Measurements from ENCODE around the gene RNF169. TPM values are rescaled to one million over a fixed set of nuclear protein-coding genes. Genes with fewer than 3 reads are reported as not detected.

RNF169 gene
- total and polyA plus RNA-seq, 9 donors = 7.1 to 26.1 (median 21.9) TPM

DNA sequence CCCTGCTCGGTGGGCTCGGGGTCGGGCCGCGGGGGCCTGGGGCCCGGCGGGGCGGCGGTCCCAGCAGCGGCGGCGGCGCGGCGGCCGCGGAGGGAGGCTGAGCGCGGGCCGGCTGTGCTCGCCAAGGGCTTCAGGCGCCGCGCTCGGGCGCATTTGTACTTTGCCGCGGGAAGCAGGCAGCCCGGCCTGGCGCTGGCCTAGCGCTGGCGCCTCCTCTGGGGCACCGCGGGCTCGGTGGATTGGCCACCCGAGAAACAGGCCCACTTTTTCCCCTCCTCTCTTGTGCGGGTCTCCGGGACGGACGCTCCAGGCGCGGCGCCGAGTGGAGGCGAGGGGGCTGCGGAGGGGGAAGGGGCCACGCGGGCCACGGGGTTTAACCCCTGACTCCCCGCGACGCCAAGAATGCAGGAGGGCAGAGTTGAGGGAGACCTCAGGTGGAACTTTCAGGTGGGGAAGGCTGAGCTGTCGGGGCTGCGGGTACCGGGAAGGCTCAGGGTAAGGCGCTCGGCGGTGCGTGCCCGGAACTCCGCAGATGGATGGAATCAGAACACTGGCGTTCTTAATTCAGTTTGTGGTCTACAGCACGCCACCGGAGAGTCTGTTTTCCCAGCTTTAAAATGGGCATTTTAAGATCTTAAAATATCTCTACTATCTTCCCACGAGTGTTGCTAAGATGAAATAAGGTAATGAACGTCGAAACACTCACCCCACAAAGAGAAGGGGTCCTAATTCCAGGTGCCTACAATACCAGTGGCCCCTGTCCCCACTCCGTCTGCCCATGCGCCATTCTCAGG is 17.2 kb upstream of the RNF169 start, which contains the start of gene CHRDL2:
TSS of gene CHRDL2 (minus strand) at position 126 of the 794 bp plus-strand sequence. CDS start 538 bp downstream, outside the sequence.
- Histone ChIP-seq H3K9me3 (no peaks in the 10 kb centered on the region), H3K4me3 (peak within 1 kb of the TSS; percentile 40), H3K36me3 (no peaks in the 10 kb centered on the region), H3K4me1 (ENCODE audit: insufficient read depth) (no peaks in the 10 kb centered on the region), H3K27me3 (no peaks in the 10 kb centered on the region), H3K27ac (no peak within 1 kb of the TSS)
- WGBS, 3 donors = 7 to 16% (median 13%) methylated on average over 44 to 69 of the region's 69 CpGs
- no peak for DNase-seq
- intact Hi-C loops (cut with DNase I) = loop anchor here in 1 of 4 donors (10.0 kb wide), 1 partner anchor 127 kb away; no protein-coding TSS in a partner anchor
- TF ChIP-seq EP300 (IDR thresholded peaks at IDR 0.05) (no peak), POLR2A (IDR thresholded peaks at IDR 0.05) (no peak)
- TF ChIP-seq, protein P1, sequence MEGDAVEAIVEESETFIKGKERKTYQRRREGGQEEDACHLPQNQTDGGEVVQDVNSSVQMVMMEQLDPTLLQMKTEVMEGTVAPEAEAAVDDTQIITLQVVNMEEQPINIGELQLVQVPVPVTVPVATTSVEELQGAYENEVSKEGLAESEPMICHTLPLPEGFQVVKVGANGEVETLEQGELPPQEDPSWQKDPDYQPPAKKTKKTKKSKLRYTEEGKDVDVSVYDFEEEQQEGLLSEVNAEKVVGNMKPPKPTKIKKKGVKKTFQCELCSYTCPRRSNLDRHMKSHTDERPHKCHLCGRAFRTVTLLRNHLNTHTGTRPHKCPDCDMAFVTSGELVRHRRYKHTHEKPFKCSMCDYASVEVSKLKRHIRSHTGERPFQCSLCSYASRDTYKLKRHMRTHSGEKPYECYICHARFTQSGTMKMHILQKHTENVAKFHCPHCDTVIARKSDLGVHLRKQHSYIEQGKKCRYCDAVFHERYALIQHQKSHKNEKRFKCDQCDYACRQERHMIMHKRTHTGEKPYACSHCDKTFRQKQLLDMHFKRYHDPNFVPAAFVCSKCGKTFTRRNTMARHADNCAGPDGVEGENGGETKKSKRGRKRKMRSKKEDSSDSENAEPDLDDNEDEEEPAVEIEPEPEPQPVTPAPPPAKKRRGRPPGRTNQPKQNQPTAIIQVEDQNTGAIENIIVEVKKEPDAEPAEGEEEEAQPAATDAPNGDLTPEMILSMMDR (IDR thresholded peaks at IDR 0.05) = no peak

DNA sequence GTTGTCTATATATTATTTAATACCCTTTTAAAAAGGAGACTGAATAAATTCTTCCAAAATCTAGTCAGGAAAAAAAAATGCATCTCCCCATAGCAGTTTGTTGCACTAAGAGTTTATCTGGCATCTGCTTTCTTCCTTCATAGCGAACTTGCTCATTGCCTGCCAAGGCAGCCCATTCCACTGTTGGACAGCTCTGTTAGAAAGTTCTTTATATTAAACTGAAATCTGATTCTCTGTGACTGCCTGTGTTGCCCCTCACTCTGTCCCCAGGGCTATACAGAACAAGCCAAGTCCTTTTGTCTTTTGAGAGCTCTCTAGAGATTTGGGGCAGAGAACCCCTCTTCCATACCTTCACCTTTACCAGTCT is 14.1 kb upstream of the RNF169 start:
- intact Hi-C loops (cut with DNase I) = loop anchor here in 1 of 4 donors (10.0 kb wide), 1 partner anchor 130 kb away; no protein-coding TSS in a partner anchor
- no peak overlapping the region for H3K4me3 ChIP-seq
- TF ChIP-seq EP300 (IDR thresholded peaks at IDR 0.05) (no peak), POLR2A (IDR thresholded peaks at IDR 0.05) (no peak)
- TF ChIP-seq, protein P1 (IDR thresholded peaks at IDR 0.05) = no peak
- no peaks in the 10 kb centered on the region for H3K4me1 ChIP-seq (ENCODE audit: insufficient read depth)
- WGBS, 3 donors = 16 to 30% (median 28%) methylated on average over 1 of the region's 1 CpG
- H3K36me3 ChIP-seq = no peaks in the 10 kb centered on the region
- no peaks in the 10 kb centered on the region for H3K9me3 ChIP-seq
- no peak for DNase-seq
- H3K27me3 ChIP-seq = no peaks in the 10 kb centered on the region
- H3K27ac ChIP-seq = no peak overlapping the region

DNA sequence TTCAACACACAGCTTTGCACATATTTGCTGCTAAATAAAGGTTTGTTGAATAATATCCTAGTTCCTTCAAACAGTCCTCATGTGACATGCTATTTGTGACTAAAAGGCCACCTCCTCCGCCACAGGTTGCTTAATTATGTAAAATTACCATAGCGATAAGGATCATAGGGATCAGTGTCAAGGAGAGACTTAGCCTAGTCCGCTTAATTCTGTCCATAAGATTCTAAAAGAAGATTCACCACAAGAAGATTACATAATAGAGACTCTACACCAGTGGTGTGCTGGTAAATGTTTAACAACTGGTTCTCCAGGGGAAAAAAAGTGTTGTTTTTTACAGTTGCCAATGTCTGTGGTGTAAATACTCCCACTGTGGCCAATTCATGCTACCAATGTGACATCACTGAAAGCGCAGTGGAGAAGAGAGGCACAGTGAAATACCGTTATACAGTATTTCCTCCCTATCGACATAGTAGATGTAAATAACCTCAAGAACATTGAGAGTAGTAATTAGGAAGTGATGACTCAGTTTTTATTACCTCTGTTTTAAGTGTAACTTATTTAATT is 13.2 kb upstream of the RNF169 start:
- DNase-seq = no peak
- TF ChIP-seq POLR2A (IDR thresholded peaks at IDR 0.05) = no peak
- no peak for TF ChIP-seq EP300 (IDR thresholded peaks at IDR 0.05)
- TF ChIP-seq, protein P1 (IDR thresholded peaks at IDR 0.05) = no peak
- intact Hi-C loops (cut with DNase I) = loop anchor here in 1 of 4 donors (10.0 kb wide), 1 partner anchor 131 kb away; no protein-coding TSS in a partner anchor

DNA sequence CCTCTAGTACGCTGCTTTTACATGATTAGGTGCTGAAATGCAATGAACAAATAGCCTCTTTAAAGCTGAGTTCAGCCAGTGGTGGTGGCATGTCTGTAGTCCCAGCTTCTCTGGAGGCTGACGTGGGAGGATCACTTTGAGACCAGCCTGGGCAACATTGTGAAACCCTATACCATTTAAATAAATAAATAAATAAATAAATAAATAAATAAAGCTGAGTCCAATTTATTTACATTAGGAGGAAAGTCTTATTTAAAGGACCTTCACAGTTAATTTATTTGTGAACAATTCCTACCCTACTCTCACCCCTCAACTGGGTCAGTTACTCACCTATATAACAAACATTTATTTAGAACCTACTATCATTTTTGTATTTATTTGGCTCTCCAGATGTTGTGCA is 12.6 kb upstream of the RNF169 start:
- no peak for DNase-seq
- no peaks in the 10 kb centered on the region for H3K4me1 ChIP-seq (ENCODE audit: insufficient read depth)
- no peaks in the 10 kb centered on the region for H3K9me3 ChIP-seq
- 93 to 96% (median 94%) methylated on average over 2 of the region's 2 CpGs for WGBS, 3 donors
- no peak overlapping the region for H3K4me3 ChIP-seq
- no peaks in the 10 kb centered on the region for H3K36me3 ChIP-seq
- H3K27me3 ChIP-seq = no peaks in the 10 kb centered on the region
- intact Hi-C loops (cut with DNase I) = loop anchor here in 1 of 4 donors (10.0 kb wide), 1 partner anchor 131 kb away; no protein-coding TSS in a partner anchor
- H3K27ac ChIP-seq = no peak overlapping the region
- TF ChIP-seq EP300 (IDR thresholded peaks at IDR 0.05) (no peak), POLR2A (IDR thresholded peaks at IDR 0.05) (no peak)
- TF ChIP-seq, protein P1 (IDR thresholded peaks at IDR 0.05) = no peak

More for the DNA sequence above, 13.2 kb upstream of the RNF169 start:
- Histone ChIP-seq H3K27ac (no peak overlapping the region), H3K9me3 (no peaks in the 10 kb centered on the region), H3K4me1 (ENCODE audit: insufficient read depth) (no peaks in the 10 kb centered on the region), H3K4me3 (no peak overlapping the region), H3K36me3 (no peaks in the 10 kb centered on the region), H3K27me3 (no peaks in the 10 kb centered on the region)
- 85 to 91% (median 87%) methylated on average over 6 of the region's 6 CpGs for WGBS, 3 donors

Measured in ovary (tissue), 9 donors.